OCI-LY3 (cell line): Measurements from ENCODE around the gene NOL4L.
"Not testable (repeated sequence)": the region's sequence is repeated elsewhere in the genome, so short reads cannot be mapped to it uniquely, and the experiment has no call there.

Source experiments
- H2AFZ ChIP-seq: fragments of 200-600, 300-600 bp; shearing (Covaris generic); 2 replicates; pipeline ENCODE4 v1.6.0; 2014; ENCODE audit warnings: antibody characterized with exemption, low read depth, low read length
- H3K27ac ChIP-seq: fragments of 200-600, 300-600 bp; sonication (generic); 2 replicates; pipeline ENCODE4 v1.5.1; 2014; ENCODE audit warnings: mild to moderate bottlenecking, low read length, moderate library complexity, mixed read lengths
- H3K27me3 ChIP-seq: fragments of 200-600, 300-600 bp; sonication (generic); 2 replicates; pipeline ENCODE4 v1.6.1; 2014; ENCODE audit warnings: low read depth, low read length, mixed read lengths
- H3K36me3 ChIP-seq: fragments of 200-600, 300-600 bp; sonication (generic); replicated peaks from 2 replicates; pipeline ENCODE3; 2014; ENCODE audit warnings: low read depth, low read length, mixed read lengths
- H3K4me1 ChIP-seq: fragments of 300-600, 200-600 bp; sonication (generic); 2 replicates; pipeline ENCODE4 v1.6.1; 2014; ENCODE audit warnings: low read length, mixed read lengths
- H3K4me2 ChIP-seq: fragments of 200-600, 300-600 bp; sonication (generic); 2 replicates; pipeline ENCODE4 v1.6.1; 2014; ENCODE audit warnings: low read length, mixed read lengths
- H3K4me3 ChIP-seq: fragments of 300-600, 200-600 bp; sonication (generic); 2 replicates; pipeline ENCODE4 v1.5.1; 2014; ENCODE audit warnings: antibody characterized with exemption, mild to moderate bottlenecking, low read length, moderate library complexity
- H3K79me2 ChIP-seq: fragments of 300-600, 200-600 bp; shearing (Covaris generic); 2 replicates; pipeline ENCODE4 v1.6.1; 2014; ENCODE audit warnings: mild to moderate bottlenecking, low read length, mixed read lengths
- H3K9ac ChIP-seq: fragments of 300-600, 200-600 bp; shearing (Covaris generic); 2 replicates; pipeline ENCODE4 v1.6.0; 2014; ENCODE audit warnings: mild to moderate bottlenecking, low read length, moderate library complexity
- H3K9me3 ChIP-seq: fragments of 200-600, 300-600 bp; shearing (Covaris generic); 2 replicates; pipeline ENCODE4 v1.6.1; 2014; ENCODE audit warnings: low read length, mixed read lengths; ENCODE audit not compliant: insufficient read depth
- H4K20me1 ChIP-seq: fragments of 200-600, 300-600 bp; sonication (generic); 2 replicates; pipeline ENCODE4 v1.6.1; 2016; ENCODE audit warnings: low read length, mixed read lengths; ENCODE audit not compliant: insufficient read depth
- EZH2phosphoT487 ChIP-seq: fragments of 200-600 bp; shearing (Covaris generic); IDR thresholded peaks from 2 replicates; pipeline ENCODE4 v1.6.1; 2018; ENCODE audit warnings: antibody characterized with exemption, mixed run types, low read depth
- TF ChIP-seq, protein P1 (sequence below): fragments of 200-600, 300-600 bp; sonication (generic); IDR thresholded peaks from 2 replicates; pipeline ENCODE4 v1.5.1; 2014; ENCODE audit warnings: antibody characterized with exemption, low read length, low read depth

NOL4L gene

DNA sequence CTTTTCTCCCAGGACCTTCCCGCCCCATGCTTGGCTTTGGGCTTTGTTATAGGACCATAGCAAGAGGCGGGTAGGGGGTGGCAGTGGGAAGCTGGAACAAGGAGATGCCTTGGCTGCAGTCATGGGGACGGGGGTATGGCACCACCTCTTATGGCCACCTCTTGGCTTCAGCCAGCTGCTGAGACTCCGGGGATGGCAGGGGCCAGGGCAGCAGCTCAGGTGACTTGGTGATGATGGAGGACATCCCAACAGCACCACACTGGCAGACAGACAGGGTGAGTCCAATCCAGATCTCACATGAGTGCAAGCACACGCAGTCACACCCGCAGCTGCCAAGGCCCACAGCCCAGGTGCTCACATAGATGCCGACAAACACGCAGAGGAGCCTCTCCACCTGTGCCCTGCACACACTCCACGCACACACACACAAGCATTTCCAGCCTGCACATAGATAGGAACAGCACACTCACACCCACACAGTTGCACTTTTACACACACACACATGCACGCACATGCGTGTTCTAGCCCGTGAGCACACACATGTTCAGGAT, 6.2 kb downstream of the NOL4L start:
- no peaks in the 10 kb centered on the region for H4K20me1 ChIP-seq
- H3K4me2 ChIP-seq = no peak overlapping the region
- no peaks in the 10 kb centered on the region for H3K9me3 ChIP-seq

DNA sequence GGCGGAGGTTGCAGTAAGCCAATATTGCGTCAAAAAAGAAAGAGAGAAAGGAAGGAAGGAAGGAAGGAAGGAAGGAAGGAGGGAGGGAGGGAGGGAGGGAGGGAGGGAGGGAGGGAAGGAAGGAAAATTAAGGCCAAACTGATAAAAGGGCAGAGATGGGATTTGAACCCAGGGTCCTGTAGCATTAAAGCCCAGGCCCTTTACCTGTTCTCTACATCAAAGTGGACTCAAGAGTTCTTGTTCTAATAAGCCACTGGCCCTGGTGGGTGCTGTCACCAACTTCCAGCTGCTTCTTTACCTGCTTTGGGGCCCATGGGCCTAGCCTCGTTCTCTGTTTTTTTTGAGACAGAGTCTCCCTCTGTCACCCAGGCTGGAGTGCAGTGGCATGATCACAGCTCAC, 7.1 kb downstream of the NOL4L start:
- H3K4me2 ChIP-seq, H3K79me2 ChIP-seq, H3K9me3 ChIP-seq, H3K9ac ChIP-seq, H4K20me1 ChIP-seq, H3K27ac ChIP-seq, H3K36me3 ChIP-seq, H3K4me3 ChIP-seq, H3K4me1 ChIP-seq, H2AFZ ChIP-seq: not testable (repeated sequence)
- H3K27me3 ChIP-seq = peaks cover 36% of the 10 kb centered on the region

More for the DNA sequence above, 6.2 kb downstream of the NOL4L start:
- H3K27me3 ChIP-seq = peaks cover 30% of the 10 kb centered on the region
- H3K27ac ChIP-seq = no peak overlapping the region
- no peak overlapping the region for H2AFZ ChIP-seq
- H3K9ac ChIP-seq = no peak overlapping the region
- H3K4me3 ChIP-seq = no peak overlapping the region
- TF ChIP-seq EZH2phosphoT487 = no peak
- TF ChIP-seq, protein P1, sequence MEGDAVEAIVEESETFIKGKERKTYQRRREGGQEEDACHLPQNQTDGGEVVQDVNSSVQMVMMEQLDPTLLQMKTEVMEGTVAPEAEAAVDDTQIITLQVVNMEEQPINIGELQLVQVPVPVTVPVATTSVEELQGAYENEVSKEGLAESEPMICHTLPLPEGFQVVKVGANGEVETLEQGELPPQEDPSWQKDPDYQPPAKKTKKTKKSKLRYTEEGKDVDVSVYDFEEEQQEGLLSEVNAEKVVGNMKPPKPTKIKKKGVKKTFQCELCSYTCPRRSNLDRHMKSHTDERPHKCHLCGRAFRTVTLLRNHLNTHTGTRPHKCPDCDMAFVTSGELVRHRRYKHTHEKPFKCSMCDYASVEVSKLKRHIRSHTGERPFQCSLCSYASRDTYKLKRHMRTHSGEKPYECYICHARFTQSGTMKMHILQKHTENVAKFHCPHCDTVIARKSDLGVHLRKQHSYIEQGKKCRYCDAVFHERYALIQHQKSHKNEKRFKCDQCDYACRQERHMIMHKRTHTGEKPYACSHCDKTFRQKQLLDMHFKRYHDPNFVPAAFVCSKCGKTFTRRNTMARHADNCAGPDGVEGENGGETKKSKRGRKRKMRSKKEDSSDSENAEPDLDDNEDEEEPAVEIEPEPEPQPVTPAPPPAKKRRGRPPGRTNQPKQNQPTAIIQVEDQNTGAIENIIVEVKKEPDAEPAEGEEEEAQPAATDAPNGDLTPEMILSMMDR = no peak
- no peaks in the 10 kb centered on the region for H3K36me3 ChIP-seq
- 0 out of 2 replicates have a peak, but pooled peaks cover 5% of the 10 kb centered on the region for H3K4me1 ChIP-seq
- no peaks in the 10 kb centered on the region for H3K79me2 ChIP-seq

DNA sequence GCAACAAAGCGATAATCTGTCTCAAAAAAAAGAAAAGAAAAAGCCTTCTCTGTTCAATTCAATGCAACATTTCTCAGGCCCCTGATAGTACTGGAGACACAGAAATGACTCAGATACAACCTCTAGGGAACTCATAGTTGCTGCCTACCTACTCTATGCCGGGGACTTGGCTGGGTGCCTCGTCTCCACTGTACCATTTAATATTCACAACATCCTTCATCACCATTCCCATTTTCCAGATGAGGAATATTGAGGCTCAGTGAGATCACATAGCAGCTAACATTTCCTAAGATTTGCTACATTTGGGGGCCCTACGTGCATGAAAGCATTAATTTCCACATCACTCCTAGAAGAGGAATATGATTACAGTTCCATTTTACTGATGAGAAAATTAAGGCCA, 7.5 kb downstream of the NOL4L start:
- no peak overlapping the region for H3K27ac ChIP-seq

DNA sequence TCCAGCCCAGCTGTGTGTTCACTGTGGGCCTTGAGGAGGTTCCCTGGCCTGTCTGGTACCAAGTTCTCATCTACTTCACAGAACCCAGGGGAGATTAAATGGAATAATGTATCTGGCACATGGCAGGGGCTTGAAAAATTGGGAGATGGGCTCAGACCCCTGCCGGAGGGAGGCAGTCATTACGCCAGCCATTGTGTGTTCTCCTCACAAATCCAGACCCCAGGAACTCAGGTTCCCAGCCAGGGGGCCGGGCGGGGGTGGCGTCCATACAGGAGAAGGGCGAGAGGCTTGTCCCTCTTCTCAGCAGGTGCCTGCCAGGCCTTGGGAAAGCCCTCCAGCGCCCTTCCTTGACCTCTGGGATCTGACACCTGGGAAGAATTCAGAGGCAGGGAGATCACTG, 8.1 kb downstream of the NOL4L start:
- H3K4me1 ChIP-seq = 0 out of 2 replicates have a peak, but pooled peaks cover 5% of the 10 kb centered on the region
- TF ChIP-seq, protein P1 = no peak
- TF ChIP-seq EZH2phosphoT487 = no peak

More for the DNA sequence above, 7.5 kb downstream of the NOL4L start:
- no peak overlapping the region for H3K9ac ChIP-seq
- no peaks in the 10 kb centered on the region for H3K36me3 ChIP-seq
- TF ChIP-seq, protein P1 = no peak
- TF ChIP-seq EZH2phosphoT487 = no peak
- peaks cover 37% of the 10 kb centered on the region for H3K27me3 ChIP-seq
- H3K79me2 ChIP-seq = no peaks in the 10 kb centered on the region
- no peaks in the 10 kb centered on the region for H4K20me1 ChIP-seq
- no peak overlapping the region for H2AFZ ChIP-seq
- no peak overlapping the region for H3K4me2 ChIP-seq
- no peak overlapping the region for H3K4me3 ChIP-seq
- 0 out of 2 replicates have a peak, but pooled peaks cover 5% of the 10 kb centered on the region for H3K4me1 ChIP-seq
- no peaks in the 10 kb centered on the region for H3K9me3 ChIP-seq

More for the DNA sequence above, 8.1 kb downstream of the NOL4L start:
- Histone ChIP-seq H2AFZ (no peak overlapping the region), H3K9ac (no peak overlapping the region), H3K27ac (no peak overlapping the region), H4K20me1 (no peaks in the 10 kb centered on the region), H3K4me2 (no peak overlapping the region), H3K79me2 (no peaks in the 10 kb centered on the region), H3K4me3 (no peak overlapping the region), H3K36me3 (no peaks in the 10 kb centered on the region), H3K27me3 (peaks cover 41% of the 10 kb centered on the region), H3K9me3 (no peaks in the 10 kb centered on the region)
